Stimulated activated CD8-positive, alpha-beta memory T cell treated with anti-CD3 and anti-CD28 coated beads, Interleukin-4, amount 100 ng/mL, for 24 hours (primary cell): ENCODE data around the gene ERBB3.
"Not testable (repeated sequence)": the region's sequence is repeated elsewhere in the genome, so short reads cannot be mapped to it uniquely, and the experiment has no call there.

Source experiments
- DNase-seq: peaks from one replicate; pipeline ENCODE4 v3.0.0-alpha.2; 2020; ENCODE audit warnings: low read depth

Gene ERBB3

GRCh38 chr12:56079723-56080555 lies at the start of gene ERBB3:
Gene ERBB3, plus strand, starts transcription at chr12:56080165. Its CDS starts 136 bp downstream, at chr12:56080301.
- DNase-seq = peak; percentile 64

GRCh38 chr12:56031987-56032386 lies 48.0 kb upstream of the ERBB3 start:
- DNase-seq = no peak

GRCh38 chr12:56034586-56035332 lies 45.2 kb upstream of the ERBB3 start:
- DNase-seq = no peak

DNA sequence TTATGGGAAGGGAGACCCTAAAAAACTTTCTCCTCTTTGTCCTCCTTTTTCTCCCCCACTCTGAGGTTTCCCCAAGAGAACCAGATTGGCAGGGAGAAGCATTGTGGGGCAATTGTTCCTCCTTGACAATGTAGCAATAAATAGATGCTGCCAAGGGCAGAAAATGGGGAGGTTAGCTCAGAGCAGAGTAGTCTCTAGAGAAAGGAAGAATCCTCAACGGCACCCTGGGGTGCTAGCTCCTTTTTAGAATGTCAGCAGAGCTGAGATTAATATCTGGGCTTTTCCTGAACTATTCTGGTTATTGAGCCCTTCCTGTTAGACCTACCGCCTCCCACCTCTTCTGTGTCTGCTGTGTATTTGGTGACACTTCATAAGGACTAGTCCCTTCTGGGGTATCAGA lies 42.8 kb upstream of the ERBB3 start:
- no peak for DNase-seq

DNA sequence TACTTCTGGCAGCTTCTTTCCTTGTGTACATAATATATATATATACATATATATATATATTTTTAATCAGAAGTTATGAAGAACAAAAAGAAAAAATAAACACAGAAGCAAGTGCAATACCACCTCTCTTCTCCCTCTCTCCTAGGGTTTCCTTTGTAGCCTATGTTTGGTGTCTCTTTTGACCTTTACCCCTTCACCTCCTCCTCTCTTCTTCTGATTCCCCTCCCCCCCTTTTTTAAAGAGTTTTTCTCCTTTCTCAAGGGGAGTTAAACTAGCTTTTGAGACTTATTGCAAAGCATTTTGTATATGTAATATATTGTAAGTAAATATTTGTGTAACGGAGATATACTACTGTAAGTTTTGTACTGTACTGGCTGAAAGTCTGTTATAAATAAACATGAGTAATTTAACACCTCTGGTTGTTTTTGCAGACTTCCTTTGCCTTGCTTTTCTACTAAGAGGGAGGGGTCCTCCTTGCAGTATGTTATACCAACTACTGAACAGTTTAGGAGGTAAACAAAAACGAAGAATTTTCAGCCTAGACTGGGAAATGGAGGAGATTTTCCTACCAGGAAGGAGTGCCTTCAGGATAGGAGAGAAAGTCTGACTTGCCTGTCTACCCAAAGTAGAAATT lies 41.8 kb upstream of the ERBB3 start:
- no peak for DNase-seq

- no peak for DNase-seq
Observed at GRCh38 chr12:56040151-56040550, 39.8 kb upstream of the ERBB3 start.

DNA sequence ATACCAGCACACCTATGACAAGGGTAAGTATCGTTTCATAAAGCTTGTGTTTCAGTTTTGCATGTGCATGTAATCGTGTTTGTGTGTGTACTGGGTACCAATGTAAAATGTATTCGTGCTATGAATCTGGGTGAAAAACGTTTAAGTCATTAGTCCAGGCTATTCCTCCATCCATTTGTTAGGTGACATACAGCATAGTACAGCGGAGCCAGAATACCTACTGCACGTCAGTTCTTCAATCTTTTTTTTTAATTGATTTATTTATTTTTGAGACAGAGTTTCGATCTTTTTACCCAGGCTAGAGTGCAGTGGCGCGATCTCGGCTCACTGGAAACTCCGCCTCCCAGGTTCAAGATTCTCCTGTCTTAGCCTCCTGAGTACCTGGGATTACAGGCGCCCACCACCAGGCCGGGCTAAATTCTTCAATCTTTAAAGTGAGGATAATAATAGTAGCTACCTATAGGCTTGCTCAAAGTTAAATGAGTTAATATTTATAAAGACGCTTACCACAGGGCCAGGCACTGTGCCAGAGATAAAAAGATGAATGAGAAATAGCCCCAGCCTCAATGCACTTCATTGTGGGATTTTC lies 38.9 kb upstream of the ERBB3 start:
- DNase-seq = no peak

DNA sequence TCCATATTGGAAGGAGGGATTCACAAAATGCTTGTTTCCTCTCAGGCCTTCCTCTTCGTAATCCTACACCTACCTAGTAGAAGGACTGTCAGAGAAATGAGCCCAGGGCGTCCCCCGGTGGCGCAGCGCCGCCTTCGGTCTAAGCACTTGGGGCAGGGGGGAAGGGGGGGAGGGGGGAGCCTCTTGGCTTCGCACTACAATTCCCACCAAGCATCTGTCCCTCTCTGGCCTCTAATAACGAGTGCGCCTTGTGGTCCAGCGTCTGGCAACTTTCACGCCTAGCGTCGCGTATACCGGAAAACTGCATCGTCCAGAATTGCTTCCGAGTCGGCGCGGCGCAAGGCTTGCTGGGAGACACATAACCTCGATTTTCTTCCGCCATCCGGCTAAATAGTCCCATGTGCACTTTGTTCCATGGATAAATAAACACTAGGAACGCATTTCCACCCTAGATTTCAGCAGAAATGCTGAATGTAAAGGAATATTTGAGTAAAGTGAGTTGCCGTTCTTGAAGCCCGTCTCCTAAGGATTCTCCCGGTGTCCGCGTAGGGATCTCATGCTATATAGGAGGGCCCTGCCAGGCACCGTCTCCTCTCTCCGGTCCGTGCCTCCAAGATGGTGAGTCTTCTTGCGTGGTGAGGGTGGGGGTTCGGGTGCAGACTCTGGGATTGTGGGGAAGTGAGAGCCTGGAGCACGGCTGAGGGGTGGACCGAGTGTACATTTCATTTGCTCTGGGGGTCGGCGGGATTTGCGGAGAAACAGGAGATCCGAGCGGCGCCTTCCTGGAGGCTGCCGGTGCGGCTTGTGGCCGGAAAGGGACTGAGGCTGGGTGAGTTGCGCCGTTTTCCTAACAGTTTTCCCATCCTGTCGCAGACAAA lies 38.2 kb upstream of the ERBB3 start, which contains the start of gene RPS26:
RPS26 (plus strand) TSS at position 367 of the 878 bp plus-strand sequence; CDS start at position 616, 249 bp downstream.
- DNase-seq = peak; percentile 84

GRCh38 chr12:56042430-56042813 lies 37.5 kb upstream of the ERBB3 start:
- not testable (repeated sequence) for DNase-seq

DNA sequence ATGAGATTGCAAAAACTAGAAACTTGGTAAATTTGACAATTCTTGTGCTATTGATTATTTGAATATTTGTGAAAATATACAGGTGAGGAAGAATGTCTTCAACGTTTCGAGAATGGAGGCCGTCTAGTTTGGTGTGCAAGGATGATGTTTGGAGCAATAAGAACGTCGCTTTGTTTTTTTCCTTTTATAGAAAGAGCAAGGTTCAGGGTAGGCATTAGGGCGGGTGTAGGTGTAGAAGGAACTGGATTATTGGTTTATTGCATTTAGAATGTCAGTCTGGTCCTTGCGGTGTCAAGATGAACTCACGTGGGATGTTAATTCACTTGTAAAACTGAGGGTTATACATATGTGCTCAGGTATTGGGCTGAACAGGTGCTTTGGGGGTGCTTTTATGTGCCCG lies 37.1 kb upstream of the ERBB3 start:
- no peak for DNase-seq

DNA sequence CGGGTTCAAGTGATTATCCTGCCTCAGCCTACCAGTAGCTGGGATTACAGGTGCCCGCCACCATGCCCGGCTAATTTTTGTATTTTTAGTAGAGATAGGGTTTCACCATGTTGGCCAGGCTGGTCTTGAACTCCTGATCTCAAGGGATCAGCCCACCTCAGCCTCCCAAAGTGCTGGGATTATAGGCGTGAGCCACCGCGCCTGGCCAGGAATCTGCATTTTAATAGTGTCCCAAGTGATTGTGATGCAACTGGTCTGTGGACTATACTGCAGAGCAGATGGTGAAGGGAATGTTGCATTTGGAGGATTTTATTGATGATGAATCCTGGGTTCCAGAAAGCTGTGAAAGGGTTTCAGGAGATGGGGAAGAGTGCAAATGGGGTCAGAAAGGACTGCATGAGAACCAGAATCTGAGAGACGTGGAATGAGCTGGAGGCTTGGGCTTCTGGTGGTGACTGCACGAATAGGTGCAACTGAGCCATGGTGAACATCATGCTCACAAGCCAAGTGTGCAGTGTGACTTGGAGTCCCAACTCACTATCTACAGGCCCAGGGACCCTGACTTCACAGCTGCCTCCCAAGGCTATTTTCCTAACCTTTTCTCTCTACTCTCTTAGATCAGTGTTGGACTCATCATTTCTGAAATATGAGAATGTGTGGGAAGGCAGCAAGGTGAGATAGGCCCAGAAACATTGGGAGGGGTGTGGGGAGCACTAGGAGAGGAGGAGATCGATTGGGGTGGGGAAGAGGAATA lies 33.8 kb upstream of the ERBB3 start:
- no peak for DNase-seq

DNA sequence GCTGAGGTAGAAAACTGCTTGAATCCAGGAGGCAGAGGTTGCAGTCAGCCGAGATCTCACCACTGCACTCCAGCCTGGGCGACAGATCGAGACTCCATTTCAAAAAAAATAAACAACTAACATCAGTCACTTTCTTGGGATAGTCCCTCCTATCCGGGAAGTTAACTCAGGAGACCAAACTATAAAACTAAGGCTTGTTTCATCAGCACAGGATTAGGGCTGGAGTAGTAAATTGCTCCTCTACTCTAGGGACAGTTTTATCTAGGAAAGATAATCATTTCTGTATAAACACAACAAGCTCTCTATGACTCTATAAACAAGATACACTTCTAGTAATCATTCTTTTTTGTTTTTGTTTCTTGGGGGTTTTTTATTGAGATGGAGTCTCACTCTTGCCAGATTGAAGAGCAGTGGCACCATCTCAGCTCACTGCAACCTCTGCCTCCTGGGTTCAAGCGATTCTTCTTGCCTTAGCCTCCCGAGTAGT lies 26.5 kb upstream of the ERBB3 start:
- DNase-seq = no peak

GRCh38 chr12:56059964-56060363 lies 20.0 kb upstream of the ERBB3 start:
- not testable (repeated sequence) for DNase-seq

GRCh38 chr12:56061982-56062381 lies 18.0 kb upstream of the ERBB3 start:
- DNase-seq = no peak

GRCh38 chr12:56062996-56063395 lies 17.0 kb upstream of the ERBB3 start:
- no peak for DNase-seq

DNA sequence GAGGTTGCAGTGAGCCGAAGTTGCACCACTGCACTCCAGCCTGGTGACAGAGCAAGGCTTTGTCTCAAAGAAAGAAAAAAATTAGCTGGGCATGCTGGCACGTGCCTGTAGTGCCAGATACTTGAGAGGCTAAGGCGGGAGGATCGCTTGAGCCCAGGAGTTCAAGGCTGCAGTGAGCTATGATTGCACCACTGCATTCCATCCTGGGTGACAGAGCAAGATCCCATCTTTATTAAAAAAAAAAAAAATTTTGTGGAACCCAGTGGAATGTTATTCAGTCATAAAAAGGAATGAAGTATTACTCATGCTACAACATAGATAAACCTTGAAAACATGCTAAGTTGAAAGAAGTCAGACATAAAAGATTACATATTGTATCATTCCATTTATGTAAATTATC lies 8.3 kb upstream of the ERBB3 start:
- no peak for DNase-seq

GRCh38 chr12:56074396-56074795 lies 5.6 kb upstream of the ERBB3 start:
- DNase-seq = no peak

DNA sequence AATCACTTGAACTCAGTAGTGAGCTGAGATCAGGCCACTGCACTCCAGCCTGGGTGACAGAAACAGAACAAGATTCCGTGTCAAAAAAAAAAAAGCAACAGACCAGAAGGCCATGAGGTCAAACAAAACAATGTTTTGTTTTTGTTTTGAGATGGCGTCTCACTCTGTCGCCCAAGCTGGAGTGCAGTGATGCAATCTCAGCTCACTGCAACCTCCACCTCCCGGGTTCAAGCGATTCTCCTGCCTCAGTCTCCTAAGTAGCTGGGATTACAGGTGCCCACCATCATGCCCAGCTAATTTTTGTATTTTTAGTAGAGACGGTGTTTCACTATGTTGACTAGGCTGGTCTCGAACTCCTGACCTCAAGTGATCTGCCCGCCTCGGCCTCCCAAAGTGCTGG lies 2.0 kb upstream of the ERBB3 start:
- not testable (repeated sequence) for DNase-seq

DNA sequence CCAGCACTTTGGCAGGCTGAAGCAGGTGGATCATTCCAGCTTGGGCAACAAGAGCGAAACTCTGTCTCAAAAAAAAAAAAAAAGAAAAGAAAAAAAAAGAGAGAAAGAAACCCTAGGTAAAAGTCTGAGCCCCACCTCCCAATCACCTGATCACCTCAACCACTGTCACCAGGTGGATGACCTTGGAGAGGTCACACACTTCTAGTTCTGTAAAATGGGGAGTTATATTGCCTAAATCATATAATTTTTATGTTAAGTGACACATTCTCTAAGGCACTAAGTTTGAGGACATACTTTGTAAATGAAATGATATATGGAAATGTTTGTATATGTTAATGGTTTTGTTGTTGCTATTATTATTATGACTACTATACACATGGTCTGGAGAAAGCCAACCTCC lies 1.5 kb upstream of the ERBB3 start:
- DNase-seq = no peak

DNA sequence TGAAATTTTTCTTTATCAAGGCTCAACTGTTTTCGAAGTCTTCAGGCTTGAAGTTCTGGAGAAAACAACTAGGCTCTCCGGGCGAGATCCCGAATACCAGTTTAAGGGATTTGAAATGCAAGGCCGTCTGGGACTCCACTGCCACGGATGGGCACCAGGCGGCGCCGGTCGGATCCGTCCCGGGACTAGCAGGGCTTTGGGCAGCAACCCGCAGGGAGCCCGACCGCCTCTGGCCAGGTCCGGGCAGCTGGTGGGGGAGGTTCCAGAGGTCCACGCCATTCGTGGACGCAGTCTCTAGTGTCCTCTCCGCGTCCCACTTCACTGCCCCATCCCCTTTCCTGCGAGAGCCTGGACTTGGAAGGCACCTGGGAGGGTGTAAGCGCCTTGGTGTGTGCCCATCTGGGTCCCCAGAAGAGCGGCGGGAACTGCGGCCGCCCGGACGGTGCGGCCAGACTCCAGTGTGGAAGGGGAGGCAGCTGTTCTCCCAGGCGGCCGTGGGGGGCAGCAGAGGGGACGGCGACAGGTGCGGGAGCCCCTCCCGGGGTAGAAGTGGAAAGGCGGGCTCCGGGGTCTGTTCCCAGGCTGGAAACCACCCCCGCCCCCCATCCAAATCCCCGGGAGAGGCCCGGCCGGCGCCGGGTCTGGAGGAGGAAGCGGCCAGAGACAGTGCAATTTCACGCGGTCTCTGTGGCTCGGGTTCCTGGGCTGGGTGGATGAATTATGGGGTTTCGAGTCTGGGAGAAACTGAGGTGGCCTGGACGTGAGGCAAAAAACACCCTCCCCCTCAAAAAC lies 838 bp upstream of the ERBB3 start:
- peak; percentile 24 for DNase-seq
